ENCODE data around the gene CDKN2AIP.

DNA sequence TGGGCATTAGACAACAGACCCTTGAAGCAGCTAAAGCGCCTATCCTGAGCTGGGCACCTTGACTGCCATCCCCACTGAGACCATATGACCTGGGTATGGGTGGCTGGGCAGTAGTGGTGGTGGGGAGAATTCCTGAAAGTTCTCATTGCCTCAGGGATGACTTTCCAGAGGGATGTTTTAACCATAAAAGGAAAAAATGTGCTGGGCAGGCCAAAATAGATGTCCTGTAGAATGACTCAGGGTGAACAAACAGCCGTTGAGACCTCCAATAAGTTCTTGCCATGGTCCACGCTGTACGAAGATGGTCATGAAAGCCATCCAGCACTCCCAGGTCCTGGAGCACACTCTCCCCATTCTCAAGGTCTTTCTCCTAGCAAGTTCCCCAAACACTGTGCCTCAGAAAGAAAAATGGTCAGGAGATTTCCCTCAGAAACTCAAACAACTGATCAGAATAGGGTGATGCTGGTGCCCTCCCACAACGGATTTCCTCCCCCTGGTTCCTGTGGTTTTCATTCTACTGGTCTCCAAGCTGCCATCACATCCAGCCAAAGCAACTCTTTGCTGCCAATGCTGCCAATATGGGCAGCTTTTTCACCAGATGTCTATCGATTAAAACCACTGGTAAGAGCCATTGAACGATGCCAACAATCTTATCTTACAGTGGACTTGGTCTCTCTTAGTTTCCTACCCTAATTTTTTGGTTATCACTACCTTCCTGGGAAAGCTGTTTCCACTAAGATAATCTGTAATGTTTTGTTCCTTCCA, 11.2 kb downstream of the CDKN2AIP start:
- TF ChIP-seq POLR2A (IDR thresholded peaks at IDR 0.05) (no peak), CTCF (IDR thresholded peaks at IDR 0.05) (no peak)
